Chondrocyte (in vitro differentiated cells): ENCODE data around the gene TRAPPC2L. TPM values are rescaled to one million over a fixed set of nuclear protein-coding genes. Genes with fewer than 3 reads are reported as not detected.

Experiments used
- DNase-seq: peaks from one replicate; pipeline ENCODE4 v3.0.0; 2021; ENCODE audit warnings: mixed read lengths, low spot score
- H3K27ac Mint-ChIP-seq: one replicate; pipeline ENCODE4 v1.8.0; 2021; ENCODE audit warnings: mild to moderate bottlenecking, moderate library complexity, mixed read lengths; ENCODE audit not compliant: unreplicated experiment
- H3K27me3 Mint-ChIP-seq: 2 replicates; pipeline ENCODE4 v1.8.0; 2021; ENCODE audit warnings: low read depth, mixed read lengths
- H3K36me3 Mint-ChIP-seq: 2 replicates; pipeline ENCODE4 v1.8.0; 2021; ENCODE audit warnings: low read depth, mixed read lengths
- H3K4me1 Mint-ChIP-seq: 2 replicates; pipeline ENCODE4 v1.8.0; 2021; ENCODE audit warnings: low read depth, mild to moderate bottlenecking, mixed read lengths
- H3K4me3 Mint-ChIP-seq: one replicate; pipeline ENCODE4 v1.8.0; 2021; ENCODE audit warnings: mild to moderate bottlenecking, moderate library complexity, mixed read lengths; ENCODE audit not compliant: unreplicated experiment
- H3K9me3 Mint-ChIP-seq: 2 replicates; pipeline ENCODE4 v1.8.0; 2021; ENCODE audit warnings: low read depth, mixed read lengths
- CTCF ChIP-seq: fragments of 200-600 bp; sonication (generic); IDR thresholded peaks from 2 replicates; pipeline ENCODE4 v1.5.0; 2021; ENCODE audit warnings: antibody characterized with exemption, mild to moderate bottlenecking, moderate library complexity
- total RNA-seq: library from RNA; stranded (reverse); gene quantifications from 3 replicates; pipeline ENCODE4 v1.2.1, GENCODE V29; 2021

TRAPPC2L gene
- total RNA-seq, 1 donor from 2014 or later = 52.5 TPM

DNA sequence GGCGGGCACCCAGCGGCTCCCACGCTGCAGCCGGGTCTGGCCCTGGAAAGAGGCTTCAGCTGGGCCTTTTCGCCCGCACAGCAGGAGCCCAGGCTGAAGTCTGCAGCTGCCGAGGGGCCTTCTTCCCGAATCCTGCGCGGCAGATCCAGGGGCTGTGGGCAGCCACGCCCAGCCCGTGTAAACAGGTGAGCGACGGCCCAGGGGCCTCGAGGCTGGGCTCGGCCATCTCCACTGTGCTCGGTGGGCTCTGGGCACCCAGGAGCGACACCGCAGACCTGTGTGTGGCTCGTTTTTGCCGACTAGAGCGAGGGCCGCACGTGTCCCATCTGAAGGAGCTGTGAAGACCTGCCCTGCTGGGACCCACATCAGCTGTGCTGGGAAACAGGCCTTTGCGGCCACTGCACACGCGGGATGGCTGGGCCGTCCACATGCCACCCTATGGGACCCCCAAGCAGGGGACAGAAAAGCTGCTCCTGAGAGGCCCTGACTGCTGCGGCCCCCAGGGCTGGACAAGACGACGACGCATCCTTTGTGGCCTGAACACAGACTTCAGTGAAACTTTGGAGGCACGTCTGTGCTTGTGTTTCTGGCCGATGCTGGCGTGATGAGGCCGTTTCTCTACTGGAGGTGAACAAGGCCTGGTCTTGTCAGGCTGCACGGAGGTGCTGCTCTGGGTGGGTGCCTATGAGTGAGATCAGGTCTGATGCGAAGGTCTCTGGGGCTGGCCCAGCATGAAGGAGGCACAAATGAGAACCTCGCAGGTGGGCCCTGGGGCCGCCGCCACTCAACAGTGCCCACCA is 40.0 kb upstream of the TRAPPC2L start:
- no peak overlapping the region for H3K27ac Mint-ChIP-seq
- no peaks in the 10 kb centered on the region for H3K36me3 Mint-ChIP-seq
- H3K4me3 Mint-ChIP-seq = no peak overlapping the region
- no peak for TF ChIP-seq CTCF
- H3K27me3 Mint-ChIP-seq = no peaks in the 10 kb centered on the region
- DNase-seq = no peak
- H3K9me3 Mint-ChIP-seq = no peaks in the 10 kb centered on the region
- H3K4me1 Mint-ChIP-seq = peaks cover 5% of the 10 kb centered on the region

GRCh38 chr16:88817785-88818574 is 38.9 kb upstream of the TRAPPC2L start:
- no peaks in the 10 kb centered on the region for H3K27me3 Mint-ChIP-seq
- no peak overlapping the region for H3K4me3 Mint-ChIP-seq
- no peak for DNase-seq
- H3K27ac Mint-ChIP-seq = no peak overlapping the region
- H3K4me1 Mint-ChIP-seq = no peaks in the 10 kb centered on the region
- no peaks in the 10 kb centered on the region for H3K9me3 Mint-ChIP-seq
- TF ChIP-seq CTCF = no peak
- H3K36me3 Mint-ChIP-seq = peaks cover 1% of the 10 kb centered on the region

- Mint-ChIP-seq H3K27me3 (no peaks in the 10 kb centered on the region), H3K9me3 (no peaks in the 10 kb centered on the region), H3K36me3 (peaks cover 1% of the 10 kb centered on the region), H3K27ac (no peak overlapping the region), H3K4me1 (no peaks in the 10 kb centered on the region), H3K4me3 (no peak overlapping the region)
- no peak for DNase-seq
- TF ChIP-seq CTCF = no peak
Measured at GRCh38 chr16:88818575-88818874, 38.4 kb upstream of the TRAPPC2L start.

GRCh38 chr16:88819126-88819525 is 37.8 kb upstream of the TRAPPC2L start:
- Mint-ChIP-seq H3K27ac (no peak overlapping the region), H3K36me3 (peaks cover 1% of the 10 kb centered on the region), H3K27me3 (no peaks in the 10 kb centered on the region), H3K4me1 (no peaks in the 10 kb centered on the region), H3K9me3 (no peaks in the 10 kb centered on the region), H3K4me3 (no peak overlapping the region)
- DNase-seq = no peak
- TF ChIP-seq CTCF = no peak

DNA sequence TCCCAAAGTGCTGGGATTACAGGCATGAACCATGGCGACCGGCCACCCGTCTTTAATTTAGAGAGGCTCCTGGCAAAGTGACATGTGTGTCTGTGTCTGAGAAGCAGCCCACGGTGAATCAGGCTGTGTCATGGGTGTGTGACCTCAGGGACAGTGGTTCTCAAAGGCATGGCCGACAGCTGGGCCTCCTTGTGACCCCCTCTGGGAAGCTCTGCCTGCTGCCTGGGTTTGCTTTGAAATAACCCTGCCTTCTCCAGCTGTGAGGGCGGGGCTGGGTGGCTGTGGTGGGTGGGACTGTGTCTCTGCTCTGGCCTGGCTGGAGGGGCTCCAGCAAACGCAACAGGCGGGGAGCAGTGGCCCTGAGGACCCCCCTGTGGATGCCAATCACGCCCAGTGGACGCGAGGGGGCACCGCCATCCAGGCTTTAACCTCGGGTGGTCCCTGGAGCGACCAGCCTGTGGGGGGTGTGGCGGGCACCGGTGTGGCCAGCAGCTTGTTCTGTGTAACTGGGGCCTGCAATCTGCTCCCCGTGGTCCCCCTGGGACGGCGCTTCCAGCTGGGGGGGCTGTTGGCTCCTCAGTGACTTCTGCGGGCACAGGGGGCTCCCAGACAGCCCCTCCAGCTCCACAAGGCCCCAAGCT is 36.4 kb upstream of the TRAPPC2L start:
- Mint-ChIP-seq H3K9me3 (no peaks in the 10 kb centered on the region), H3K27me3 (no peaks in the 10 kb centered on the region), H3K4me1 (no peaks in the 10 kb centered on the region), H3K36me3 (peaks cover 1% of the 10 kb centered on the region), H3K4me3 (no peak overlapping the region), H3K27ac (no peak overlapping the region)
- no peak for TF ChIP-seq CTCF
- DNase-seq = no peak
